Purkinje cell (primary cell): ENCODE measurements around the gene HLX. TPM values are rescaled to one million over a fixed set of nuclear protein-coding genes. Genes with fewer than 3 reads are reported as not detected.

Experiments
- polyA plus RNA-seq: library from polyadenylated mRNA; unstranded; fragments of >200 nt; fragmentation: Nextera tagmentation; gene quantifications from 2 replicates; pipeline ENCODE4 v1.2.1, GENCODE V29; 2014

Gene HLX, protein sequence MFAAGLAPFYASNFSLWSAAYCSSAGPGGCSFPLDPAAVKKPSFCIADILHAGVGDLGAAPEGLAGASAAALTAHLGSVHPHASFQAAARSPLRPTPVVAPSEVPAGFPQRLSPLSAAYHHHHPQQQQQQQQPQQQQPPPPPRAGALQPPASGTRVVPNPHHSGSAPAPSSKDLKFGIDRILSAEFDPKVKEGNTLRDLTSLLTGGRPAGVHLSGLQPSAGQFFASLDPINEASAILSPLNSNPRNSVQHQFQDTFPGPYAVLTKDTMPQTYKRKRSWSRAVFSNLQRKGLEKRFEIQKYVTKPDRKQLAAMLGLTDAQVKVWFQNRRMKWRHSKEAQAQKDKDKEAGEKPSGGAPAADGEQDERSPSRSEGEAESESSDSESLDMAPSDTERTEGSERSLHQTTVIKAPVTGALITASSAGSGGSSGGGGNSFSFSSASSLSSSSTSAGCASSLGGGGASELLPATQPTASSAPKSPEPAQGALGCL
- 0.17 TPM in 1 of 2 replicates, not detected in the other for polyA plus RNA-seq

DNA sequence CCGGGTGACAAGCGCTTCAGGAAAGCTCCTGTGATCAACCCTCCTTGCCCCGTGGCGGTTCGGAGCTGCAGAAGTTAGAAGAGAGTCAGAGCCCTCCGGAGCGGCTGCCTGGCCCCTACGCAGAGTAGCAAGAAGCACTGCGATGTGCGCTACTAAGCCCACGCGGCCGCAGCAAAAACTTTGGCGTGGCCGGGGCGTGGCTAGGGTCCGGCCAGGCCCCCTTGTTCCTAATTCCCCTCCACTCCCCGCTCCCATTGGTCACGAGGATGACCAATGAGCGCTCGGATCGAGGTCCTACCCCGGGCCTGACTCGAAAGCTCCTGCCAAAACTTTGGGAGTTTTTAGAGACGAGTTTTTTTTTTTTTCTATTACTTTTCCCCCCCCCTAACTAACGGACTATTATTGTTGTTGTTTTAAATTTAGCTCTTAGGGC is at the start of gene HLX:
Gene HLX (plus strand): TSS at position 368 of the 433 bp plus-strand sequence. CDS start 415 bp downstream, outside the sequence.

Other genes with a start within 250 kb of the HLX start
- 7.4 and 9.8 TPM in 2 replicates for gene C1orf115, start 189.1 kb upstream of the HLX start, polyA plus RNA-seq
- gene MTARC2, start 131.1 kb upstream of the HLX start, polyA plus RNA-seq, result 4.8 and 5.8 TPM in 2 replicates
- 7.8 and 9.6 TPM in 2 replicates for gene MTARC1, start 92.5 kb upstream of the HLX start, polyA plus RNA-seq